COLO668 (cell line): Measurements from ENCODE around the gene NAV3.

ENCODE experiments used
- DNase-seq: peaks from one replicate; lab custom pipeline; 2025; ENCODE audit not compliant: unreplicated experiment; lab: John Stamatoyannopoulos, UW

The NAV3 gene

GRCh38 chr12:77845831-77846230 is 15.1 kb downstream of the NAV3 start:
- no peak for DNase-seq

DNA sequence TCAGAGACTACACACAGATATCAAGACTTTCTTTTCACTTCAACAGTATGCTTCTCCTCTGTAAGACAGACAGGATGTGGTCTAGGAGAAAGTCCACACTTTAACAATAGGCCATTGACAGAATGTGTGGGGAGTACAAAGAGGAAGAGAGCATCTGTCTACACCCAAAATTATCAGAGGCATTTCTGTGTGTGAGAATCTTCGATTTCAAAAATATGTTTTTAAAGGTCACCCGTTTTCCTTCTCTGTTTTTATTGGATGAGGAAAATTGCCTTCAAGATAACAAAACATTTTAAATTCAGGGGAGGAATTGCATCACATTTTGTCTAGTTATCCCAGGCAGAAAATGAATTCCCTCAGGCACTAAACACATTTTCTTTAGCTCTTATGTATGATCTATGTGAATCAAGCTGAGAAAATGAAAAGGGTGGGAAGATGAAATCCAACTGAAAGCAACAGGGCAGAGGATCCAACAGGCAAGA is 16.4 kb downstream of the NAV3 start:
- no peak for DNase-seq

DNA sequence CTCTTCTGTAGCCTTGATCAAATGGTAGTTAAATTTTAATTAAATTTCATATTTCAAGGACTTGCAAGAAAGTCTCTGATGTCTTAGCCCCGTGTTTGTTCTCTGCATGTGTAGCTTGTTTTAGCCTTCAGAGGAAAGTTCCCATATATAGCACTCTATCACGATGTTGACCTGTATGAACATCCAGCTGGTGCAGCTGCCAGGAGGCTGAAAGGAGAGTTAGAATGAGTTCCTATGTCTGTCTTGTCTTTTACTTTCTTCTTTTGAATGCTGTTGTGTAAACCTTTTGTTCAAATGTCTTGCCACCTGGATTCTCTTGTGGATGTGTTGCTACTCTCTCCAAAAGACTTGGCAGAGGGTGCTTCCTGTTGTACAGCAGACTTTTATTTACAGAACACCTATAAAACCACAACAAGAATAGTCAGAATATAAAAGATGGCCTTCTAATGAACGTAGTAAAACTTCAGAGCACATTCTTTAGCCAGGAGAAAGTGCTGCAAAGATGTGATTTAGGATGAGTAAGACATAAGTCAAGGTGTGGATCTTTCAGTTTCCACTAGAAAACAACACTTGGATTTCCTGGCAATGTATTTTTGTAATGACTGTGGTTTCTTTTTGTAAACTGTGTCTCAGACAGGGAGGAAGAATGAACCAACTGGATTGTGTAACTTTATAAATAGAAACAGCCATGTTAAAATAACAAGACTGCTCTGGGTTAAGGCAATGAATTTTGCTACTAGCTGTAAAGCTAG is 17.2 kb downstream of the NAV3 start:
- peak; percentile 20 for DNase-seq

DNA sequence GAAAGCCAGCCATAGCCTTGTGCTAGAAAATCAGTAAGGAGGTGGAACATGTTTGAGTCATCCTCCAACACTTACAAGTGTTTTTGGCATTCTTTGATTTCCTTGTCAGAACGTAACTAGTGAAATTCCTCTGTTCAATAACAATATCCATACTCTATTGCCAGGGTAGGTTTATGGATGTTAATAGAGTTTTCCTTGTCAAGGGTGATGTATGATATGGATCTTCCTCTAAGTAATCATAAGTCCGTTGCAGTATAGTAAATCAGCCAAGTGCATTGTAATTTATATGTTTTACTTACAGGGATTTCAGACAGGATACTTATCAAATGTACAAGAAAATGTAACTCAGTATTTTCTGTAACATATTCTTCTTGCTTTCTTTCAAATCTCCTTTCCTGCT is 19.4 kb downstream of the NAV3 start:
- DNase-seq, result no peak

- no peak for DNase-seq
These were observed 20.0 kb downstream of the NAV3 start for GRCh38 chr12:77850698-77851097.

- DNase-seq, result peak; percentile 38
These were observed 24.9 kb downstream of the NAV3 start for GRCh38 chr12:77855548-77855947.

- no peak for DNase-seq
These were observed 30.6 kb downstream of the NAV3 start for GRCh38 chr12:77861317-77861716.

- no peak for DNase-seq
These were observed 34.5 kb downstream of the NAV3 start for GRCh38 chr12:77865178-77865577.

DNA sequence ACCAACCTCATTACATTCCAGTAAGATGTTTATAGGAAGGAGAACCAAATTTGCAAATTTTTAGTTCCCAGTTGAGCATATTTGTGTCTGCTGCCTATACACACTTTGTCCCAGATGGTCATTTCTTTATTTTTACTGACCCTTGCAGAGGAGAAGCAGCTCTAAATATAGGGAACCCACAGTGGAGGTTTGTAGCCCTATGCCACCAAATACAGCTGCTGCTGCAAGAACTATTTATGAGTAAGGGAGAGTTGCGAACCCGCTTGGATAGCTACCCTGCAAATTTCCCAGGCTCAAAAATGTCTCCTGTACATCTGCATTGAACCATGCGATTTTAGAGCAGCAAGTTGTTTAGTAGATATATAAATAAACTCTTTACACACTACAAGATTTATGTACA is 48.2 kb downstream of the NAV3 start:
- DNase-seq, result no peak

DNA sequence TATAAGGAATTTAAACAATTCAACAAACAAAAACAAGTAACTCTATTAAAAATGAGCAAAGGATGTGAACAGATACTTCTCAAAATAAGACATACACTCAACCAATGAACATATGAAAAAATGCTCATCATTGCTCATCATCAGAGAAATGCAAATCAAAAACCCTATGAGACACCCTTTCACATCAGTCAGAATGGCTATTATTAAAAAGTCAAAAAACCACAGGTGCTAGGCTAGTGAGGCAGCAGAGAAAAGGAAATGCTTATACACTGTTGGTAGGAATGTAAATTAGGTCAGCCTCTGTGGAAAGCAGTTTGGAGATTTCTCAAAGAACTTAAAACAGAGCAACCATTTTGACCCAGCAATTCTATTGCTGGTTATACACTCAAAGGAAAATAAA is 52.0 kb downstream of the NAV3 start:
- no peak for DNase-seq

GRCh38 chr12:77888611-77889010 is 57.9 kb downstream of the NAV3 start:
- no peak for DNase-seq

DNA sequence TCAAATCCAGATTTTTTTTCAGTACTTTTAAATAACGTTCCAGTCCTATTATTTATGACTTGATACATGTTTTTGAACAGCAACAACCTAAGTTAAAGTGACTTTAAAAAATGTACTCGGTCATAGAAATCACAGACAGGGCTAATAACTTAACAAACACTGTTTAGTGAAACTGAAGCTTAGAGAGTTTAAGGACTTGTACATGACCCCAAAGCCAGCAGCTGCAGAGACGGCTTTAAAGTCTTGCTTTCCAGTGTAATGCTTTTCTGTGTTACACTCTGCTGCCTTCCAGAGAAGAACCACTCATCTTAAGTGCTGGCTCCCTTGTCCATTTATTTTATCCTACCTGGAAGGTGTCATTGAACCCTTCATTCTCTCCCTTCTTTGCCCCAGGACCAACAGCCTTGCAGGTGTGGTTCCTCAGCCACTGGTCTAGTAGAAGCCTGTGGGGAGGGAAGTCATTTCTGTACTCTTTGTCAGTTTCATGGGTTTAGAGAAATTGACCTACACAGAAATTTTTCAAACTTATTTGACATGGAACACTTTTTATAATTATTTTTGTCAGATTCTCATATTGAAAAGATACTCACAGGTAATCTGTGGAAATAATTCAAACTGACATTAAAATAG is 60.9 kb downstream of the NAV3 start:
- no peak for DNase-seq

DNA sequence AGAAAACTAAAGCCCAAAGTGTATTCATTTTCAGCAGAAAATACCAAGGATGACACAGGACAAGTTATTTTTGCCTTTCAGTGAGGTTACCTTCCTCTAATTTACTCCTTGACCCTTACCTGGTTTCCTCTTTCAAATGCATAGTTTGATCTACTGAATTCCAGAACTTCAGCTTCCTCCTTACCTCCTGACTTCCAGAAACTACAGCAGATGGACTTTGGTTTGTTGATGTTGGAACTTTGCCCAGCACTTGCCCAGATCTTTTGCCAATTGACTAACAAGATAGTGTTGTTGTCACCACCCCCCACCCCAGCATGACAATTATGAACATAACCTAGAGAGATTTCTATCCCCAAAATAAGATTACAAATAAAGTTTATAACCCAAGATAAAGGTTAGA is 63.2 kb downstream of the NAV3 start:
- DNase-seq, result no peak

DNA sequence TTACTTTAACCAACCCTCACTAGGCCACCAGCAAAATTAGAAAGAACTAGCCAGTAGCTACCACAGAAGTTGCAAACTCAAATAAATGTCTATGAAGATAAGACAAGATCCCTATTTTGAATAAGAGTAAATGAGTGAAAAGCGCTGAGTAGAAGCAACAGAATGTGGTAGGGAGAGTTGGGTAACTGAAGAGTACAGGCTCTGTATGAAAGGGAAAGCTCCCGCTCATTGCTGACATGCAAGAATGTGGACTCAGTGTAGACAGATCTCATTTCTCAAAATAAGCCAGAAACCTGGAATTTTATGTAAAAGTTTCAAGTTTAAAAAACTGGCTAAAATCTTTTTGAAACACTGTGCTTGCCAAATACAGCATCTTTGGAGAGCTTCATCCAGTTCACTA is 63.9 kb downstream of the NAV3 start:
- DNase-seq, result no peak

DNA sequence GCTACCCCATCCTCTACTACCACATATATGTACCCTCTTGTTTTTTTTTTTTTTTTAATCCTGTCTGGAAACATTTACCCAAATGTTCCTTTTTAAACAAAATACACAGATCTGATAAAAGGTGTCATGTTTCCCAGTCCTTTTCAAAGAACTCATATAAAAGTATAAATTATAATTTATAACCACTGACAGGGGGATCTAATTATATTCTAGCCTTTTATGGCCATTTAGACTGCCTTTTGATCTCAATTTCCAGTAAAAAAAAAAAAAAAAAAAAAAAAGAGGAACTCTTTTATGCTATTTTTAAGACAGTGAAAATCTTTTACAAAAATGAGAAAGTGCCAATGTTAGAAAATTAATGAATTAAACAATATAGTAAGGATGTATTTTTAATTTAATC is 65.0 kb downstream of the NAV3 start:
- DNase-seq, result no peak

DNA sequence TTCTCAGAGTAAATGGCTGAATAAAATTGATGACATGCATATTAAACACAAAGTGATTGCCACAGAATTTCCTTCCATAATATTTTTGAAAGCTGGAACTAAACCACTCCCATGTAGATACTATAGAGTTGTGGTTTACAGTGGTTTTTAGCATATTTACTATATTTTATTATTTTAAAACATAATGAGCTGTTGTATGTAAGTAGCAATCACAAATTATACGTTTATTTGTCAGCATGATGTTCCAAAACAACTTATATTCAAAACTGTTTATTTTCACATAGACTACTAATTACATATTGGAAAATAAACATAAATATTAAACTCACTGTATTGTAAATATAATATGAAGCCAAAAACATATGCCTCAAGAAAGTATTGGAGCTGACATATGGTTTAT is 77.2 kb downstream of the NAV3 start:
- no peak for DNase-seq

DNA sequence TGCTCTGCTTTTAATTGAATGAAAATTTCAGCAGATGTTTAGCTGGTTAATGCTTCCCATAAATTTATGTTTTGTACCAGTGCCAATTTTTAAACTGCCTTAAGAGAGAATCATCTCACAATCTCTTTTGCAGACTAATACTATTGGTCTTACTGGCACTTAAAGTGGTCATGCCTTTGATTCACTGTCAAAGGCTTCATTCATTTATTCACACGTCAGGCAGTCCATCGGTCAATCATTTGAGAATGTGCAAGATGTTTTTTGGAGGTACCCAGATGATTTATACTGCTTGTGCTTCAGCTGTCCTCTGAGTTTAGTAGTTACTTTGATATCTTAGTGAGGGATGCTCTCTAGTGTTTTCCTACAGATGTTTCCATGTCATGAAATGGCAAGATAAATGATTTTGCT is 83.4 kb downstream of the NAV3 start:
- no peak for DNase-seq

DNA sequence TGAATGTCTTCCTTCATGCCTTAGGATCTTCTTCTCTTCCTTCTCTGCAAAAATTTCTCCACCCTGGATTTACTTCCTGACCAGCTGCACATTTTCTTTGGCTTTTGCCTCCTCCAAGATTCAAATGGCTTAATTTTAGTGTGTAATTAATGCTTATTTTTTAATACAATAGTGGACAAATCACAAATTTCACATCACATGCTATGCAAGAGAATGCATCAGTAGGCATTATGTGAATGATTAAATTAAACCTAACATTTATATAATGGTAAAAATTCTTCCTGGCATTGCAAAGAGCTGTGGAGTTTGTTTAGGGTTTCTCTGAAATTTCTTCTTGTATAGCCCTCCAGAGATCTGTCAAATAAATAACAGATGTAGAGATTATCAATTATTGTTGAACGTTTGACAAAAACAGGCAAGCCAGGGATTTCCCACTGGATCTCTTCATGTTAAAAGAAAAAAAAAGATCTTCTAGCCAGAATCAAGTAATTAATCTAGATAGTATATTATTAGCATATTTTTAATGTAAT is 84.4 kb downstream of the NAV3 start:
- no peak for DNase-seq

DNA sequence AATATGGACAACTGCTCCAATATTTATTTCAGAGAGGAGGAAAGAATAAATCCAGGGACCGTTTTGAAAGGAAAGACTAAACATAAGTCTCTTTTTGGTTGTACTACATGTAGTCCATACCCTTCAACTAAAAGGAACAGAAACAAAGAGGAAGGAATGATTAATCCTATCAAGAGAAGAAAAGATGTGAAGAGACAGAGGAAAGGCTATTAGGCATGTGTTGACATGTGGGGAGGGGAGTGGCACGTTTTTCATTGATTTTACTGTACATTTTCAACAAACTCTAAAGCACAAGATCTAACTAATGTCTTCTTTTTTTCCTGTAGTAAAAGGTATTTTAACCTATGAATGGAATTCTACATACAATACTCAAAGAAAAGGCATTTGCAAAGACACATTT is 85.6 kb downstream of the NAV3 start:
- DNase-seq, result no peak

GRCh38 chr12:77918046-77918445 is 87.4 kb downstream of the NAV3 start:
- no peak for DNase-seq

DNA sequence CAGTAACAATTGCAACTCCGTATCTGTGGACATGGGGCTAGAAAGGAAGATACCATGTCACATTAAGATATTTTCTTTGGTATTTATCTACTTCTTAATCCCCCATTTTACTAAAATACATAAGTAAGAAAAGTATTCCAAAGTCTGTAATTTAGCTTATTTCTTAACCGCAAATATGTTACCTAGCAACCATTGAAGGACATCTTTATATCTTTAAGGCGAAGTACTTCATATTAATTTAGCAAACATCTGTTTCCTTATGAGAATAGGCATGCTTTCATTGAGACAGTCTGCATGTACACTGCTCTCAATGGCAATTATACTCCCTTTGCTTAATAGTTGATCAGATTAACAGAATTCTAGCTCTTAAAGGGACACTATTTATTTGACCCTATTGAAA is 88.8 kb downstream of the NAV3 start:
- DNase-seq, result no peak

DNA sequence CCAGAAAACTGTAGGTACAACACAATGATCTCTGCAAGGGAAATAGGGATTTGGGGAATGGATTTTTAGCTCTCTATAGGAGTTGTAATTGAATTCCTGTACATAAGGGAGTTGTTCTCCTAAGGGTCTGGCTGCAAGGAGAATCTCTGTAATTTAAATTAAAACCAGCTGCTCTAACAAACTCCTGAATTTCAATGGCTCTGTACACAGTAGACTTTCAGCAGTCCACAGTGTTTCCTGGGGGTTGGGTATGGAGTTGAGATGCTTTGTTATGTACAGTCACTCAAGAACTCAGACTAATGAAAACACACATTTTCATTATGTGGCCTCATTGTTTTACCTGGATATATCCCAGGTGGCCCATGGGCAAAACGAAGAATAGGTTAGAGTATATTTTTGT is 93.2 kb downstream of the NAV3 start:
- no peak for DNase-seq

DNA sequence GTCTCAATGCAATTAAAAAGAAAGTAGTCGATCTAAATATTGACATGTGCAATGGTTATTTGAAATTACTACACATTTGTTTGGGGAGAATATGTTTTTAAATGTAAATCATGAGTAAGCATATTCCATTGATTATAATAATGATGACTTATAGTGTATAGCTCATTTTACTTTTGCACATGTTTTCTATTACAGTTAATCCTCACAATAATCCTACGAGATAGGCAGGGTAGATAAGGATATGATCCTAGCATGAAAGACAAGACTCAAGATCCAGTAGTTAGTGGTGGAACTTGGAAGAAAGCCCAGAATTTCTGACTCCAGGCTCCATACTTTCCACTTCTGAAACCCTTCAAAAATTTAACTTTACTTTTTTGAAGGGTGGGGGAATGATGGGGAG is 94.0 kb downstream of the NAV3 start:
- no peak for DNase-seq
